ENCODE data around the gene OSBPL10. TPM values are rescaled to one million over a fixed set of nuclear protein-coding genes. Genes with fewer than 3 reads are reported as not detected.

The OSBPL10 gene
- total and polyA plus RNA-seq, 7 donors: 0.75 to 4.6 (median 2.3) TPM

GRCh38 chr3:31710123-31710803, 270.8 kb downstream of the OSBPL10 start:
- TF ChIP-seq, protein P1, sequence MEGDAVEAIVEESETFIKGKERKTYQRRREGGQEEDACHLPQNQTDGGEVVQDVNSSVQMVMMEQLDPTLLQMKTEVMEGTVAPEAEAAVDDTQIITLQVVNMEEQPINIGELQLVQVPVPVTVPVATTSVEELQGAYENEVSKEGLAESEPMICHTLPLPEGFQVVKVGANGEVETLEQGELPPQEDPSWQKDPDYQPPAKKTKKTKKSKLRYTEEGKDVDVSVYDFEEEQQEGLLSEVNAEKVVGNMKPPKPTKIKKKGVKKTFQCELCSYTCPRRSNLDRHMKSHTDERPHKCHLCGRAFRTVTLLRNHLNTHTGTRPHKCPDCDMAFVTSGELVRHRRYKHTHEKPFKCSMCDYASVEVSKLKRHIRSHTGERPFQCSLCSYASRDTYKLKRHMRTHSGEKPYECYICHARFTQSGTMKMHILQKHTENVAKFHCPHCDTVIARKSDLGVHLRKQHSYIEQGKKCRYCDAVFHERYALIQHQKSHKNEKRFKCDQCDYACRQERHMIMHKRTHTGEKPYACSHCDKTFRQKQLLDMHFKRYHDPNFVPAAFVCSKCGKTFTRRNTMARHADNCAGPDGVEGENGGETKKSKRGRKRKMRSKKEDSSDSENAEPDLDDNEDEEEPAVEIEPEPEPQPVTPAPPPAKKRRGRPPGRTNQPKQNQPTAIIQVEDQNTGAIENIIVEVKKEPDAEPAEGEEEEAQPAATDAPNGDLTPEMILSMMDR (IDR thresholded peaks at IDR 0.05): no peak
- WGBS, 3 donors: 88 to 92% (median 89%) methylated on average over 6 of the region's 6 CpGs
- no peaks in the 10 kb centered on the region for H3K36me3 ChIP-seq (ENCODE audit: insufficient read depth in 1 of 2, low read depth in 1 of 2)
- H3K9me3 ChIP-seq: no peaks in the 10 kb centered on the region
- no peaks in the 10 kb centered on the region for H3K4me1 ChIP-seq
- H3K4me3 ChIP-seq: no peak overlapping the region
- ATAC-seq: no peak
- no peak overlapping the region for H3K27ac ChIP-seq
- H3K27me3 ChIP-seq (ENCODE audit: insufficient read depth in 3 of 3, low read length in 2 of 3): no peaks in the 10 kb centered on the region
- intact Hi-C loops (cut with DNase I): no loop called here
- DNase-seq: no peak

GRCh38 chr3:31709526-31709925, 271.5 kb downstream of the OSBPL10 start:
- H3K4me1 ChIP-seq: peaks cover 6% of the 10 kb centered on the region
- no peak for DNase-seq
- H3K4me3 ChIP-seq: no peak overlapping the region
- H3K27me3 ChIP-seq (ENCODE audit: insufficient read depth in 3 of 3, low read length in 2 of 3): no peaks in the 10 kb centered on the region
- no peak for ATAC-seq
- H3K9me3 ChIP-seq: no peaks in the 10 kb centered on the region
- intact Hi-C loops (cut with DNase I): no loop called here
- 58 to 76% (median 61%) methylated on average over 4 of the region's 4 CpGs for WGBS, 3 donors
- H3K27ac ChIP-seq: no peak overlapping the region
- no peaks in the 10 kb centered on the region for H3K36me3 ChIP-seq (ENCODE audit: insufficient read depth in 1 of 2, low read depth in 1 of 2)
- TF ChIP-seq, protein P1 (IDR thresholded peaks at IDR 0.05): no peak

DNA sequence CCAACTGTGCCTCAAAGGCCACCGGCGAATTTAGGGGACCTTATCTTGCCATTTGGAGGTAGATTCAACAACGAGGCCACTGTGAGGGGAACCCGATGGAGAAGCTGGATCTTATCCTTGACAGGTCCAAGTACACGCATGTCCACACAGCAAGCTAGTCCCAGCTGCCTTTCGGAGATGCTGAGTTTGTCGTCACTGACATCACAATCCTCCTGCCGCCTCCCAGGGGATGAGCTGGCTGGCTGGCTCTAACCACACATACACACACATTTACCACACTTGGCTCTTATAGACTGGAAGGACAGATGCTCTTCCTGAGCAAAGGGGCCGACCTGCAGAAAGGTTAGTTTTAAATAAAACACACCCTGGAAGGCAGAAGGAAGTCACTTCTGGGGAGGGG, 272.1 kb downstream of the OSBPL10 start:
- WGBS, 3 donors: 70 to 80% (median 72%) methylated on average over 9 of the region's 9 CpGs
- intact Hi-C loops (cut with DNase I): no loop called here

GRCh38 chr3:31707286-31707685, 273.8 kb downstream of the OSBPL10 start:
- H3K36me3 ChIP-seq (ENCODE audit: insufficient read depth in 1 of 2, low read depth in 1 of 2): no peaks in the 10 kb centered on the region
- intact Hi-C loops (cut with DNase I): no loop called here
- ATAC-seq: no peak

More for the DNA sequence above, 272.1 kb downstream of the OSBPL10 start:
- H3K4me1 ChIP-seq: peaks cover 11% of the 10 kb centered on the region
- no peak overlapping the region for H3K27ac ChIP-seq
- H3K4me3 ChIP-seq: no peak overlapping the region
- ATAC-seq (no peak), DNase-seq (no peak)
- no peaks in the 10 kb centered on the region for H3K27me3 ChIP-seq (ENCODE audit: insufficient read depth in 3 of 3, low read length in 2 of 3)
- no peaks in the 10 kb centered on the region for H3K36me3 ChIP-seq (ENCODE audit: insufficient read depth in 1 of 2, low read depth in 1 of 2)
- TF ChIP-seq, protein P1 (IDR thresholded peaks at IDR 0.05): no peak
- H3K9me3 ChIP-seq: no peaks in the 10 kb centered on the region

More at GRCh38 chr3:31707286-31707685, 273.8 kb downstream of the OSBPL10 start:
- TF ChIP-seq, protein P1 (IDR thresholded peaks at IDR 0.05): no peak
- Histone ChIP-seq H3K27me3 (ENCODE audit: insufficient read depth in 3 of 3, low read length in 2 of 3) (no peaks in the 10 kb centered on the region), H3K4me3 (no peak overlapping the region), H3K27ac (no peak overlapping the region), H3K4me1 (peaks cover 11% of the 10 kb centered on the region), H3K9me3 (no peaks in the 10 kb centered on the region)
- DNase-seq: no peak

All from psoas muscle (tissue), 8 donors.